Endothelial cell of hepatic sinusoid (primary cell): ENCODE data around the gene SERPINB5.

Source experiments
- in situ Hi-C: cut with HindIII; loops from 2 replicates; pipeline ENCODE4 v1.10.0; 2017; ENCODE audit warnings: low sequenced_read_pairs

The SERPINB5 gene

DNA sequence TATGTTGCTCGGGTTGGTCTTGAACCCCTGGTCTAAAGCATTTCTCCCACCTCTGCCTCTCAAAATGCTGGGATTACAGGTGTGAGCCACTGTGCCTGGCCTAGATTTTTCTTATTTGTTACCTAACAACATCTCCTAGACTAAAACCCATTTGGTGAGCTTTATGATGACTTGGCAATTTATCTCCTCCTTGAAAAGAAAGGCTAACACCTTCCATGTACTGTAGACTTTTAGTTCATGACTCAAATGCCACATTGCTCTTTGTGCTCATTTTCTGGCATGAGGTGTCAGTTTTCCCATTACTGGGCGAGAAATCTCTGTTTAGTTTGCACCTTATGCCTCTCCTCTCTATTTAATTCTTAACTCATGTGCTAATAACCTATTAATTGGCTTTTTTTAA is 12.3 kb upstream of the SERPINB5 start:
- in situ Hi-C loops = no loop called here

DNA sequence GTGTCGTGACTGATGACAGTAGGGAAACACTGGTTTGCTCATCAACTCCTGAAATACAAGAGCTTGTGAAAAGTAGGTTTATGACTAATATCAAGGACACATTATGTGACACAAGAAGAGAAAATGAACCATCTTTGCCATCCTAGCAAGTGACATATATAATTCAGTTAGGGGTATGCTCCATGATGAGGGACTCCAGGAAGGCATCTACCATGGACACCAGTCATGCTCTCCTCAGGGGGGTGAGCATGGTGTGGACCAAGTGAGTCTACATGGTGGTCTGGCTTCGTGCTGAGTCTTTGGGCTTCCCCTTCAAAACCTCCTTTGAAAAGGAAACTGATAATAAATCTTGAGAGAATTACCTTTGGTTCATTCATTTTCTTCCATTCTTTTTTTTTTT is 11.7 kb upstream of the SERPINB5 start:
- in situ Hi-C loops = no loop called here

DNA sequence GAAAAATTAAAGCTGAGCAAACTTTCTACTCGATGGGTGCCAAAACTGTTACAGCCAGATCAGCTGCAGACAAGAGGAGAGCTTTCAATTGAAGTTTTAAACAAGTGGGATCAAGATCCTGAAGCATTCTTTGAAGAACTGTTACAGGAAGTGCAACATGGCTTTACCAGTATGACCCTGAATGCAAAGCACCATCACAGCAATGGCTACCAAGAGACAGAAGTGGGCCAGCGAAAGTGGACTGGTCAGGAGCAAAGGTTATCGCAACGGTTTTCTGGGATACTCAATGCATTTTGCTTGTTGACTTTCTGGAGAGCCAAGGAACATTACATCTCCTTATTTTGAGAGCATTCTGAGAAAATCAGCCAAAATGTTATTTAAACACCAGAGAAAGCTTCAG is 9.1 kb upstream of the SERPINB5 start:
- in situ Hi-C loops = no loop called here

DNA sequence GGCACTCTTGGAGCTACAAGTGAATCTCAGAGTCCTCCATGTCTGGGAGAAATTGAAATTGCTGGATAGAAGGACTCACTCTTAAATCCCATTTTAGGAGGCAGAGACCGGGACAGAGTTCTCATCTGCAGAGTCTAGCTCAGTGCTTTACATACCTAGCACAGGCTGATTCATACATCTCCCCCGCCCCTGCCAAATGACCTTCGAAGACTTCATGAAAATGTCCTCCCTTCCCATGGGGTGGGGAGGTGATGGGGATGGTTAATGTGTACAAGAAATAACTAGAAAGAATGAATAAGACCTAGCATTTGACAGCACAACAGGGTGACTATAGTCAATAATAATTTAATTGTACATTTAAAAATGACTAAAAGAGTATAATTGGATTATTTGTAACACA is 8.2 kb upstream of the SERPINB5 start:
- in situ Hi-C loops = no loop called here

DNA sequence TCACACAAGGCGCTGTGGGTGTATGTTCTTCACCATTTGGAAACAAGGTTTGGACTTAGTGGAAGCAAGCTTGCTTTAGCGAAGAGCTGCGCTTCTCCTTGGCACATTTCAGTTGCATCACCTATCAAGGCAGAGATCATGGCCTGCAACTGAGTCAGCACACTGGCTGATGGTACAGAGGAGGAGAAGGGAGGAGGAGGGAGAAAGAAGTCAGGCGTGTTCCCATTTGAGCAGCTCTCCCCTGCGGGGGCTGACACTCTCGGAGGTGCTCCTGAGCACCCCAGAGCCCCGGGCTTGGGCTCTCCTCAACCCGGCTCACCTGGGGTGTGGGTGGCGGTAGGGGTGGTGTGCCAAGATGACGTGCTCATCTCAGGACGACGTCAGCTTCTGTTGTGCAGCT is 6.0 kb upstream of the SERPINB5 start:
- in situ Hi-C loops = no loop called here

DNA sequence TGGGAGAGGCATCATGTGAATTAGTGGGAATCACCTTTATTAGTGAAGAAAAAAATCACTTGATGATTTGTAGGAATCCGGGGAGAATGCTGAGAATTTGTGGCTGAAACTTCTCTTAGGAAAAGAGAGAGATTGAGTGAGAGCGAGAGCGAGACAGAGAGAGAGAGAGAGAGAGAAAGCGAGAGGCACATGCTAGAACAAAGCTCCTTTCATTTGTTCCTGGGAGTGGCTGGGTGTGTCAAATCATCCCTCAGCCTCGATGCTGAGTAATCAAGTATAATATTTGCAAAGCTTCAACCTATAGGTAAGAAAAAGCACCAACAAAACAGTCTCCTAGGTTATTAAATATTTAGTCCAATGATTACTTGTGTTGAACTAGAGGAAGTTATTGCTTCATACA is 4.4 kb upstream of the SERPINB5 start:
- in situ Hi-C loops = no loop called here

DNA sequence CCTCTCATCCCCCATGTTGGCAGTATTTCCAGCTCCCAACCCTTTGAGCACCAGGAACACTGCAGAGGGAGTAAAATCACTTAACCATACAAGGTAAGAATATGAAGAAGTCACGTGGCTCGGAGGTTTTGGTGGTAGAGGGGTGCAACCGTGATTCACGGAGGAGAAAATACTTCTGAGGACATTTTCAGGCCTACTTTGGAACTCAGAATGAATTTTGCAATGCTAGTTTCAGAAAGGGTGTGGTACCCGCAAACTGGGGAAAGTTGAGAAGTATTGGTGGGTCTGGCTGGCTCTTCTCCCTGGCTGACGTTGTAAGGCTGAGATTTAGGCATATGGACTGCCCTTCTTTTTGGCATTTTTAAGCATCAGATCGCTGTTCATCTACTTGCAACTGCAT is 442 bp downstream of the SERPINB5 start:
- in situ Hi-C loops = no loop called here

DNA sequence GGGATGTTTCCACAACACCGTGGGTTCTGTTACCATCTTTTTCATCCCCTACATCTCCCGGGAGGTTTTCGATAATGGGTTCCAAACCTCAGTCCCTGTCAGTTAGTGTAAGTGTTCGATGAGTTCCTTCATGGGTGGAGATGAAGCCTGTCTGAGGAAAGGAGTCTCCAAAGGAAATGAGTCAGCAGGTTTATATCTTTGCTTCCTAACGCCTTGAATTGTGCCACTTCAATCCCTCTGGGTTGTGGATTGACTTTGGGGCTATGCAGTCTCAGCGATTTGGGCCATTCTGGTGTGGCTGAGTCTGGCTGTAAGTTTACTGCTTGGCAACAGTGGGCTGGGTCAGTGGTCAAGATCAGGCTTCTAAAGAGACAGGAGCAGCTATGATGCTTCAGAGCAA is 1.2 kb downstream of the SERPINB5 start:
- in situ Hi-C loops = no loop called here

DNA sequence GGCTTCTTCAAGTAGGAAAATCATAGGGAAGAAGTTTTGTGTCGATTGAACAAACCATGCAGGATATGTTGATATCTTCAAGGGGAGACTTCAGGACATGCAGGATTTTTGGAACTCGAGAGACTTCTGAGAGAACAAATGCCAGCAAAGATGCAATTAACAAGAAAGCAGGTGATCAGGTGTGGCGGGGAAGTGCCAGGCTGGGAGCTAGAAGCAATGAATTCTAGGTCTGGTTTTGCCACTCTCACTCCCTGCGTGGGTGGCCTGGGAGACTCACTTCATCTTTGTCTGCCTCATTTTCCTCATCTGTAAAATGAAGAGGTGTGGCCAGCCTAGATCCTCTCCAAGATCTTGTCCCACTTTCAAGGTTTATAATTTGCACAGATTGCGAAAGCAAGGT is 3.1 kb downstream of the SERPINB5 start:
- in situ Hi-C loops = no loop called here

DNA sequence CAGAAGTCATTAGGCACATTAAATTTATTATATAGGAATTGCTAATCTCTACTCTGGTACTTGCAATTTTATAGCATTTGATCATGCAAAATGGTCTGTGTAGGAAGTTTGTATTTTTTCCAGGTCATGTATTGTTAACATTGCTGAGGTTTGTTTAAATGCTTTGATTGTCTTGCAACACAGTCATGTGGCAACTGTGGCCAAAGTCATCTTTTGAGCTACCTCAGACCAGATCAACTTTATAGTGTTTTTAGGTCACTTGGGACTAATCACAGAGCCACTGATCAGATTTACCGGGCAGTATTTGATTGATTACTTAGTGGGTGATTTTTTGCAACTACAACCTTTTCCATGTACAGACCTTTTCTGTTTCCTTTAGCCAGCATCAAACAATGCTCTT is 3.7 kb downstream of the SERPINB5 start:
- in situ Hi-C loops = no loop called here

DNA sequence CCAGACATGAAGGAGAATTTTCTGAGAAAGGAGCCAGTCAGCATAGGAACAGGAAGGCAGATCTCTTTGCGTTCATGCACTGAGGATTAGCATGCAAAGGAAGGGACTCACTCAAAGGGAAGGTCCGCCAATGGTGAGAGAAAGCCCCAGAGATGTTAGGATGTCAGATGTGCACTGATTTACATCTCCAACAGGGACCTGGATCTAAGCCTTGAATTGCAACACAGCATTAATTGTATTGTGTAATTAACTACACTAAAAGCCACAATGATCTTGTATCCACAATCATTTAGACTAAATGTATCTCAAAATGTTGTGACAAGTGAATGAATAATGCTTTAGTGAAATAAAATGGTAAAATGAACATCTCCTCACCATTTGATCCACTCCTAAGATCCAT is 4.2 kb downstream of the SERPINB5 start:
- in situ Hi-C loops = no loop called here

DNA sequence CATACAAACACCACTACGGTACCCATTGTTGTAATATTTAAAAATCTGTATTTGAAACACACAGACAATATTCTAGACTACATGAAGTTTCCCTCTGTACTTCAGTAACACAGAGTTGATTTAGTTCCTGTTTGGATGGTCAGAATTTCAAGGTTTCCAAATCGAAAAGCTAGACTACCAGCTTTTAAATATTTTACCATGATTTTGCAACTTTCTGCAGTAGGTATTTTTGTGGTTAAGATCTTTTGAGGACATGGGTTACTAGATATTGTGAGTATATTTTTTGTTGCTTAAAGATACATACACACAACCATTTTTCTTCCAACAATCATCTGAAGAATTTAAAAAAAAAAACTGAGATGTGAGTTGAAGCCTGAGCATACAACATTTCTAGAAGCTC is 10.9 kb downstream of the SERPINB5 start:
- in situ Hi-C loops = no loop called here

DNA sequence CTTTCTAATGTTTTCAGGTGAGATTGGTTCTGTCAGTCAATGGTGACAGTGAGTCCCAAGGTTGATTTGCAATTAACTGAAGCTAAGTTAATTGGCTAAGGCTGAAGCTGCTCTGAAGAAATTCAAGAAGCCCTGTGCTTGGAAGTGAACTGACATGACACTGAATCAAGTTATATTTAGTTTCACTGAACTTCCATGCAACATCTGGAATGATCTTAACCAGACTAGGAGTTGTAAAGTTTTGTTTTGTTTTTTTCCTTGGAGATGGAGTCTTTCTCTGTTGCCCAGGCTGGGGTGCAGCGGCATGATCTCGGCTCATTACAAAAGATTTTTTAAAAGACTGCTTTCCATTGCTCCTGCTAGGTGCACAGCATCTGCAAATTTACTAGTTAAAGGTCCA is 11.4 kb downstream of the SERPINB5 start:
- in situ Hi-C loops = no loop called here

DNA sequence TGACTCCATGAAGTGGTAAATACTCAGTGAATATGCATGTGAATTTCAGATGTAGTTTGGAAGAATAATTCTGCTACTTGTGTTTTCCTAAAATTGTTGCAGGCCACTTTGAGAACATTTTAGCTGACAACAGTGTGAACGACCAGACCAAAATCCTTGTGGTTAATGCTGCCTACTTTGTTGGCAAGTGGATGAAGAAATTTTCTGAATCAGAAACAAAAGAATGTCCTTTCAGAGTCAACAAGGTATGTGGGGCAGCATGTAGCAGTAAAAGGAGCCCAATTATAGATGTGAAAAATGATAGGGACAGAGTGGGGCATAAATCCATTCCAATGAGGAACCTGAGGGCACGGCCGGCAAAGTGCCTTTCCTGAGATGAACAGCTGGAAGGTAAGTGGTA is 16.1 kb downstream of the SERPINB5 start:
- in situ Hi-C loops = no loop called here

DNA sequence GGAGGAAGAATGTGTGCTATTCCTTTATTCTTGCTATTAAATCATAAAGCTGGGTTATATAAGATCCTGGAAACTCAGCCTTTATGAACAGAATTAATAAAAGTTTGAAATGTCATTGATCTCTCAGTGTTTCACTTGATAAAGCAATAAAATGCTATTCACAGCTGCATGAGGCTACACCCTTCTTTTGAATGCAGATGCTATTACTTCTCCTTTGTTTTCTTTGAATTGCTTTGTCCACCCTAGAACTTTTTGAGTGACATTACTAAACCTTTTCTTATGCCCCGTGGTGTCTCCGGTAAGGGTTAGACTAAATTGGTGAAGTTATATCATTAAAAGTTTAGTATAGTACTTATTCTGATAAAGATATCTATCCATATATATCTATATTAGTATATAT is 18.9 kb downstream of the SERPINB5 start:
- in situ Hi-C loops = no loop called here

DNA sequence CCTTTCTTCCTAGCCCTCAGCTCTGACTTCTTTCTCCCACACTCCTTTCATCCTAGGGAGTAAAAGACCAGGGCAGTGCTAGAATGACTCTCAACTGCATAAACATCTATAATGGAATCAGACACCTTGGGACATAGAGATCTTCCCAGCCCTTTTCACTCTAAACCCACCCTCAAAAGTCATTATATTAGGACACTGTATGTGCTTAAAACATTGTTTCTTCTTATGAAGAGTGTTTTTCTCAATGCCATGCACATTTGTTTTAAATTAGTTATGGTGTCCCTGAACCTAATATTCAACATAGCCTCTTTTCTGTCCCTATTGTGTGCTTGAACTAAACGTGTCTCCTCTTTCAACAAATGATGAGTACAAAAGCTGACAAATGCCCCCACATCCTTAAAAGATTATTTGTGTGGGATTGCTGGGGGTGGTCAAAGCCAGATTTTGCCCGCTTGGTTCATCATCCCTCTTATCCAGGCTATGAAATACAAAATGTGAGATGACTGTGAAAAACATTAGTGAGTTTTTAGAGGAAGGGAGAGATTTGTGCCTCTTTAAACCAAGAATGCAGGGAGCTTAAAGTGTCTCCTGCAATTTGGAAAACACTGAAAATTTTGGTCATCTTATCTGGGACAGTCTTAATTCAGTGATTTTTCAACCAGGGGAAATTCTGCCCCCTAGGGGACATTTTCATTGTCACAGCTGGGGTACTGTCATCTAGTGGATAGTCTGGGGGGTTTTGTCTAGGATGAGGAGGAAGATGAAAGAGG is 29.0 kb downstream of the SERPINB5 start:
- in situ Hi-C loops = no loop called here

DNA sequence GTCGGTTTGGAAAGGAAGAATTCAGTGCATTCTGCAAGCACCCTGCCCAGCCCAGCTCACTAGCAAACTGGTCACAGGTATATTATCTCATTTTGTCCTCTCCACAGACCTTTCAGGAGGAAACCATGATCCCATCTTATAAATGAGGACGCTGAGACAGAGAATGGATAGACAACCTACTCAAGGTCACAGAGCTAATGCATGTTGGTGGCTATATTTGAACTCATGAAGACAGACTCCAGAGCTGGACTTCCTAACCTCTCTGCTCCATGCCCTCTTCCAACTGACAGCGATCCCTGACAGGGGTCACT is 29.5 kb downstream of the SERPINB5 start:
- in situ Hi-C loops = no loop called here

DNA sequence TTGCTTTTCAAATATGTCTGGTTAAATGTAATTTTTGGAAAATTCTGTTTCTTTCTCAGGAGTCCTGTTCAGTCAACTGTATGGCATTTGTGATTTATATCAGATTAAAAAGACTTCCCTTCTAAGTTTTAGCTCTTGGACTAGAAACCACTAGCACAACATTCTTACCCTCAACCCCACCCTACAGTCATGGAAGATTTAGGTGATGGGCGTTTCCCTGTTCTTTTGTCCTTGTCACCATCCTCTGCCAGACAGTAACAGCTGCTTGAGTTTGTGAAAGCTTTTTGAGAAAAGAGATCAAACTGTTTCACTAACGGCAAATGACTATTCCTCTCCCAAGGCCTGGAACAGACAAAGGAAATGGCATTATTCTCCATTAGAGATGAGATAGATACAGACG is 31.8 kb downstream of the SERPINB5 start:
- in situ Hi-C loops = no loop called here

DNA sequence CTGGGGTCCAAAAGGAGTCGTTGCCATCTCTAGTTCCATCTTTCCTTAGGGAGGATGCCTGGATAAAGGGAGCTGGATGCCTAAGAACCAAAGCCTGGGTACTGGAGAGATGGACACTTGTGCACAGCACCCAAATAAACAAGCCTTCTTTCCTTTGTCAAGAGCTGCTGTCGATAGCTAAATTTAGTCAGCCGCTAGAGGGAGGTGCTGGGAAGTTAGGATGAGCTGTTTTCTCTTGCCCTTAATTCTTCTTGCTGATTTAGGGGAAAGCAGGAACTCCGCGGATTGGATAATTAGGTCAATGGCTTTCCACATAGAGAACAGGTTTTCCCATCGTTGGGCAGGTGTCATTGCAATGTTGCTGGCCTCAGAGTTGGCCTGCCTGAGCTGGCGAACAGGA is 34.5 kb downstream of the SERPINB5 start:
- in situ Hi-C loops = no loop called here

DNA sequence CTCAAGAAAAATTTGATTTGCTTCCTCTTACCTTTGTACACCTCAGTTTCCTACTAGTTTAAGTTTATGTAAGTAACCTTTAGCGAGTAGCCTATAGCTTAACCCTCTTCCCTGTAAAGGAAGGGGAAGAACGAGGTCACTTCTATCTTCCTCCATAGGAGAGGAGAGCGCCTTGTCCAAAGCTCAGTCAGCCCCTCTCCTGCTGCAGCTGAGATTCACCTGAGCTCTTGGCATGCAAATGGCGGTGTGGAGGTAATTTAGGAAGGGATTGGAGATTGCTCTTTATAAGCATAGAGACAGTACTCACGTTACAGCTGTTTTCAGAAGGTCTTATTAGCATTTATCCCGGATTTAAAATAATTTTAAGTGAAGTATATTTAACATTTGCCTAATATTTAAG is 37.6 kb downstream of the SERPINB5 start:
- in situ Hi-C loops = no loop called here

DNA sequence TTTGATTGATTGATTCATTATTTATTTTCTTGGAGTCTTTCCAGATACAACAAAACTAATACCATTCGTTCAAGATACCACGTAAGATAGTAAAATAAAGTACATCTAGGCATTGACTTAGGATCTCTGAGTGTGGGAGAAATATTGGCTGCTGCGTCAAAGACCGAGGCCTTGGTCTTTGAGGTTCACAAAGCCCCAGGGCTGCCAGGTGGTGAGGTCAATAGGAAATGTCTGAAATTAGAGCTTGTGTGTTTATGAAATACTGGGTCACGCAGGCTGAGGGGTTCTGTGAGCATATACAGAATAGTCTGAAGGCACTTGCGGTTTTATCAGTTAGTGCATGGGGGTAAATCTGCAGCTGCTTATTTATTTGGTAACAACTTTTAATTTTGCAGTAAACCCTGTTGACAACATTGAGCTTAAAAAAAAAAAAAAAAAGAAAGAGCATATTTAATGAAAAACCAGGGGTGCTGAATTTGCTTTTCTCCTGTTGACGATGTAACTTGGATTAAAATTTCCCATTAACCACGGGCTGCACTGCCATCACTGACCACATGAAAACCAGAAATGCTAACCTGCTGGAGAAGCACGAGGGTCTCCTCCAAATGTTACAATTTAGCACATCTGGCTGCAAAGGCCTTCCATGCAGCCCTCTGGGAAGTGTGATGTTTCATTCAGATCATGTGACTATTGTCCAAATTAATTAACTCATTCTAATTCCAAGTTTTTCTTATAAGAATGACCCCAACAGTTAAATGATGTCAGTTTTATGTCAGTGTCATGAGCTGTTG is 38.3 kb downstream of the SERPINB5 start:
- in situ Hi-C loops = no loop called here

DNA sequence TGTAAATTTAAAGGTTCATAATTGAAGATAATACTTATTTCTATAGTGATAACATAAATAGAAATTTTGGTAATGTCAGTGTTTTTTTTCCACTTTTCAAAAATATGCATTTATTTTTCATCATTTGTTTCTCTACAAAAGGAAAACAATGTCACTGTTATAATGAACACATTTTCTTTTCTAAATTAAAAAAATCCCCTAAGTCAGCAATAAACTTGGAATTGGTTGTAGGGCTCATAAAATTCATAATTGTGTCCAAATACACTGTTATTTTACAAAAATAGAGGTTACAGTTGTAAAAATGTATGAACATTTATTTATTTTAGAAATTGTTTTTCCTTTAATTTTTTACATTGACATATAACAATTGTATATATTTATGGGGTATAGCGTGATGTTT is 39.0 kb downstream of the SERPINB5 start:
- in situ Hi-C loops = no loop called here
